Type B pancreatic cell (in vitro differentiated cells): Measurements from ENCODE around the gene GRSF1. TPM values are rescaled to one million over a fixed set of nuclear protein-coding genes. Genes with fewer than 3 reads are reported as not detected.

ENCODE experiments used
- DNase-seq: peaks from one replicate; pipeline ENCODE4 v3.0.0; 2021; ENCODE audit warnings: mixed read lengths; ENCODE audit not compliant: unreplicated experiment; ENCODE audit errors: extremely low spot score
- H3K27ac Mint-ChIP-seq: 2 replicates; pipeline ENCODE4 v1.8.0; 2021; ENCODE audit warnings: mild to moderate bottlenecking, mixed read lengths
- H3K27me3 Mint-ChIP-seq: 2 replicates; pipeline ENCODE4 v1.8.0; 2021; ENCODE audit warnings: mixed read lengths
- H3K36me3 Mint-ChIP-seq: 2 replicates; pipeline ENCODE4 v1.8.0; 2021; ENCODE audit warnings: mixed read lengths
- H3K4me1 Mint-ChIP-seq: one replicate; pipeline ENCODE4 v1.8.0; 2021; ENCODE audit warnings: mixed read lengths; ENCODE audit not compliant: unreplicated experiment
- H3K4me3 Mint-ChIP-seq: 2 replicates; pipeline ENCODE4 v1.8.0; 2021; ENCODE audit warnings: mild to moderate bottlenecking, mixed read lengths
- H3K9me3 Mint-ChIP-seq: 2 replicates; pipeline ENCODE4 v1.8.0; 2021; ENCODE audit warnings: mixed read lengths
- CTCF ChIP-seq: fragments of 200-600 bp; sonication (generic); conservative IDR thresholded peaks from 2 replicates; pipeline ENCODE4 v1.5.0; 2021; ENCODE audit warnings: antibody characterized with exemption, mild to moderate bottlenecking
- total RNA-seq: library from RNA; stranded (reverse); gene quantifications from 2 replicates; pipeline ENCODE4 v1.2.1, GENCODE V29; 2021; ENCODE audit warnings: low replicate concordance

Gene GRSF1
- total RNA-seq, 1 donor from 2014 or later, result 95.5 TPM

GRCh38 chr4:70833675-70834074 is 6.0 kb downstream of the GRSF1 start:
- no peaks in the 10 kb centered on the region for H3K9me3 Mint-ChIP-seq
- no peak overlapping the region for H3K27ac Mint-ChIP-seq
- no peak for TF ChIP-seq CTCF
- DNase-seq, result no peak
- peaks cover 7% of the 10 kb centered on the region for H3K4me1 Mint-ChIP-seq
- peaks cover 32% of the 10 kb centered on the region for H3K36me3 Mint-ChIP-seq
- no peaks in the 10 kb centered on the region for H3K27me3 Mint-ChIP-seq
- H3K4me3 Mint-ChIP-seq, result no peak overlapping the region

- Mint-ChIP-seq H3K4me1 (no peaks in the 10 kb centered on the region), H3K27ac (no peak overlapping the region), H3K4me3 (no peak overlapping the region), H3K27me3 (no peaks in the 10 kb centered on the region), H3K9me3 (no peaks in the 10 kb centered on the region), H3K36me3 (peaks cover 33% of the 10 kb centered on the region)
- no peak for DNase-seq
- no peak for TF ChIP-seq CTCF
Observed at GRCh38 chr4:70831293-70831692, 8.4 kb downstream of the GRSF1 start.

GRCh38 chr4:70830054-70830453 is 9.6 kb downstream of the GRSF1 start:
- Mint-ChIP-seq H3K9me3 (no peaks in the 10 kb centered on the region), H3K27me3 (no peaks in the 10 kb centered on the region), H3K4me3 (no peak overlapping the region), H3K36me3 (peaks cover 42% of the 10 kb centered on the region), H3K4me1 (no peaks in the 10 kb centered on the region), H3K27ac (no peak overlapping the region)
- DNase-seq, result no peak
- TF ChIP-seq CTCF, result no peak

GRCh38 chr4:70829492-70829891 is 10.2 kb downstream of the GRSF1 start:
- Mint-ChIP-seq H3K4me3 (no peak overlapping the region), H3K27ac (no peak overlapping the region), H3K9me3 (no peaks in the 10 kb centered on the region), H3K27me3 (no peaks in the 10 kb centered on the region), H3K4me1 (no peaks in the 10 kb centered on the region), H3K36me3 (peaks cover 38% of the 10 kb centered on the region)
- DNase-seq, result no peak
- TF ChIP-seq CTCF, result no peak

- no peak for TF ChIP-seq CTCF
- no peak overlapping the region for H3K4me3 Mint-ChIP-seq
- no peak for DNase-seq
- no peaks in the 10 kb centered on the region for H3K27me3 Mint-ChIP-seq
- H3K4me1 Mint-ChIP-seq, result no peaks in the 10 kb centered on the region
- H3K36me3 Mint-ChIP-seq, result peaks cover 35% of the 10 kb centered on the region
- no peaks in the 10 kb centered on the region for H3K9me3 Mint-ChIP-seq
- H3K27ac Mint-ChIP-seq, result no peak overlapping the region
Observed at GRCh38 chr4:70829015-70829414, 10.7 kb downstream of the GRSF1 start.

- no peak for DNase-seq
- Mint-ChIP-seq H3K27me3 (no peaks in the 10 kb centered on the region), H3K36me3 (peaks cover 23% of the 10 kb centered on the region), H3K4me1 (no peaks in the 10 kb centered on the region), H3K27ac (no peak overlapping the region), H3K4me3 (no peak overlapping the region), H3K9me3 (no peaks in the 10 kb centered on the region)
- TF ChIP-seq CTCF, result no peak
Observed at GRCh38 chr4:70818921-70819320, 20.8 kb downstream of the GRSF1 start.
